GM10266 (cell line): ENCODE measurements around the gene COL4A6.
"Not testable (repeated sequence)": the region's sequence is repeated elsewhere in the genome, so short reads cannot be mapped to it uniquely, and the experiment has no call there.

Experiments used
- DNase-seq: peaks from one replicate; pipeline ENCODE4 v3.0.0; 2012; ENCODE audit errors: extremely low spot score
- TF ChIP-seq, protein P1 (sequence below): IDR thresholded peaks from 2 replicates; pipeline ENCODE4 v1.5.1; 2012; ENCODE audit warnings: mild to moderate bottlenecking, low read depth; ENCODE audit not compliant: control insufficient read depth, insufficient read depth; ENCODE audit errors: missing control alignments

COL4A6 gene

DNA sequence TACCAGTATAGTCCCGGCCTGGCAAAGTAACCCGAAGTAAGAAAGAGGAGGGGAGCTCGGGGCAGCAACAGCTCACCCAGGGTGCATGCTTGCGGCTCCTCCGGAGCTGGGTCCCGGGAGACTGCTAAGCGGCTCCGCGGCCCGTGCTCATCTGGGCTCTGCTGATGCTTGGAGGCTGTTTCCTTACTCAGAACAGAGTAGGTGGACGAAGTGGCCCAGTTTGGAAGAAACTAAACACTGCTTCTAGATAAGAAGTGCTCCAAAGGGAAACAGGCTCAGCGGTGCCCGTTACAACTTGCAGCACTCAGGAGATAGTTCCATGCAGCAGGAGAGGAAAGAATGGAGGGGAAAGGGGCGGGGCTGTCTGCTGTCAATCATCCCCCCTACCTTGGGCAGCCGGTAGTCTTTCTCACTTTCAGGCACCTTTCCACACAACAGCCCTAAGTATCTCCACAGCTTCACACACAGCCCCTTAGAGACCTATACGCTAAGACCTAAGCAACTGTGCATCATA, at the start of gene COL4A6:
Gene COL4A6, minus strand, starts transcription at position 313 of the 514 bp plus-strand sequence. Its CDS starts 226 bp downstream, at position 87.
- TF ChIP-seq, protein P1, sequence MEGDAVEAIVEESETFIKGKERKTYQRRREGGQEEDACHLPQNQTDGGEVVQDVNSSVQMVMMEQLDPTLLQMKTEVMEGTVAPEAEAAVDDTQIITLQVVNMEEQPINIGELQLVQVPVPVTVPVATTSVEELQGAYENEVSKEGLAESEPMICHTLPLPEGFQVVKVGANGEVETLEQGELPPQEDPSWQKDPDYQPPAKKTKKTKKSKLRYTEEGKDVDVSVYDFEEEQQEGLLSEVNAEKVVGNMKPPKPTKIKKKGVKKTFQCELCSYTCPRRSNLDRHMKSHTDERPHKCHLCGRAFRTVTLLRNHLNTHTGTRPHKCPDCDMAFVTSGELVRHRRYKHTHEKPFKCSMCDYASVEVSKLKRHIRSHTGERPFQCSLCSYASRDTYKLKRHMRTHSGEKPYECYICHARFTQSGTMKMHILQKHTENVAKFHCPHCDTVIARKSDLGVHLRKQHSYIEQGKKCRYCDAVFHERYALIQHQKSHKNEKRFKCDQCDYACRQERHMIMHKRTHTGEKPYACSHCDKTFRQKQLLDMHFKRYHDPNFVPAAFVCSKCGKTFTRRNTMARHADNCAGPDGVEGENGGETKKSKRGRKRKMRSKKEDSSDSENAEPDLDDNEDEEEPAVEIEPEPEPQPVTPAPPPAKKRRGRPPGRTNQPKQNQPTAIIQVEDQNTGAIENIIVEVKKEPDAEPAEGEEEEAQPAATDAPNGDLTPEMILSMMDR: no peak
- no peak for DNase-seq

DNA sequence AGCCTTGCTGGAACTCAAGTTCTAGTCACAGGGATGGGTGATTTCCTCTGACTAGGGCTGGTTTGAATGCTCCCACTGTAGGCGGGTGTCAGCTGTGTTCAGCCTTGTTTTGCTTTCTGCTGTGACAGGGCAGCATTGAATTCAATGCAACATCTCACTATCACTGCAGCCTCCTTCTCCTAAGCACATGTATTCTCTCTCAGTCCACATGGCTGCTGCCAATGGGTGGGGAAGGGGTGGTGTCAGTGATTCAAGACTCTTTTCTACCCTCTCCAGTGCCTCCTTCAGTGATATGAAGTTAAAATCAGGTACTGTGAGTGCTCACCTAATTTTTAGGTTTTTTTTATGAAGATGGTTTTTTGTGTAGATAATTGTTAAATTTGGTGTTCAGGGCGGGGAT, 47.7 kb upstream of the COL4A6 start:
- TF ChIP-seq, protein P1: no peak
- DNase-seq: no peak

DNA sequence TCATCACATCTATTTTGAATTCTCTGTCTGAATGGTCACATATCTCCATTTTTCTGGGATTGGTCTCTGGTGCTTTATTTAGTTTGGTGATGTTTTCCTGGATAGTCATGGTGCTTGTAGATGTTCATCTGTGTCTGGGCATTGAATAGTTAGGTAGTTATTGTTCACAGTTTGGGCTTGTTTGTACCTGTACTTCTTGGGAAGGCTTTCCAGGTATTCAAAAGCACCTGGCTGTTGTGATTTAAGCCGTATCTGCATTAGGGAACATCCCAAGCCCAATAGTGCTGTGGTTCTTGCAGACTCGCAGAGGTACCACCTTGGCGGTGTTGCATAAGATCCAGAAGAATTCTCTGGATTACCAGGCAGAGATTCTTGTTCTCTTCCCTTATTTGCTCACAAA, 46.0 kb upstream of the COL4A6 start:
- TF ChIP-seq, protein P1: no peak
- no peak for DNase-seq

DNA sequence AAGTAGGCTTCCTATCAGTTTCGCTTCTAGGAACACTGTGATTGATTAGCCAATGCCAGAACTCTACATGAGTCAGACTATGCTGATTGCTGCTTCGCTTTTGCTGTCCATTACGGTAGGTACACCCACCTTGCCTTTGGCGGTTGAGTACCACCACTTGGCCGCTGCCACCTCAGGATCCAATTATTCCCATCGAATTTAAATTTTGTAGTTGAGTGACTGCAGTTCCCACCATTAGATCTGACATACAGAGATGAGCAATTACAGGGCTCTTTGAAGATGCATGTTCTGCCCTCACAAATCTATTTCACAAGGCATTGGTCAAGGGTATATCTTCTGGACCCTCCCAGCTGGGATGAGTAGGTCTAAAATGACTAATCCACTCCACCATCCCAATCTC, 43.3 kb upstream of the COL4A6 start:
- DNase-seq: not testable (repeated sequence)

DNA sequence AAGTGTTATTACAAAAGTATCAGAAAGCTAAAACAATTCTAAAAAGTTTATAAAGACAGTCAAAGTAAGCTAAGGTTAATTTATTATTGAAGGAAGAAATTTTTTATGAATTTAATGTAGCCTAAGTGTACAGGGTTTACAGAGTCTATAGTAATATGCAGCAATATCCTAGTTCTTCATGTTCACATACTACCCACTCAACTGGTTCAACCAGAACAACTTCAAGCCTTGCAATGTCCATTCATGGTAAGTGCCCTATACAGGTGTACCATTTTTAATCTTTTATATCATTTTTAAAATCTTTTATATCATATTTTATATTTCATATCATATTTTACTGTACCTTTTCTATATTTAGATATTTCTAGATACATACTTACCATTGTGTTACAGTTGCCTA, 35.8 kb upstream of the COL4A6 start:
- no peak for DNase-seq
- TF ChIP-seq, protein P1: no peak

DNA sequence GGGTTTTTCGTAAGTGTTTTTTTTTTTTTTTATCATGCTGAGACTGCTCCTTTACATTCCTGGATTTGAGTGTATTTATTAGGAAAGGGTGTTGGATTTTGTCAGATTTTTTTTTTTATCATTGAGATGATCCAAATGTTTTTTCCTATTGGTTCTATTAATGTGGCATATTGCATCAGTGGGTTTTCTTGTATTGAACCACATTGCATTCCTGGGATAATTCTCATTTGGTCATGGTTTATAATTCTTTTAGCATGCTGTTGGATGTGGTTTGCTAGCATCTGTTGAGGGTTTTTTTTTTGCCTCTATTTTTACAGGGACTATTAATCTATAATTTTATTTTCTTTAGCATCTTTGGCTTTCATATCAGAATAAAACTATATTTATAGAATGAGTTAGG, 30.3 kb upstream of the COL4A6 start:
- DNase-seq: no peak
- TF ChIP-seq, protein P1: no peak

DNA sequence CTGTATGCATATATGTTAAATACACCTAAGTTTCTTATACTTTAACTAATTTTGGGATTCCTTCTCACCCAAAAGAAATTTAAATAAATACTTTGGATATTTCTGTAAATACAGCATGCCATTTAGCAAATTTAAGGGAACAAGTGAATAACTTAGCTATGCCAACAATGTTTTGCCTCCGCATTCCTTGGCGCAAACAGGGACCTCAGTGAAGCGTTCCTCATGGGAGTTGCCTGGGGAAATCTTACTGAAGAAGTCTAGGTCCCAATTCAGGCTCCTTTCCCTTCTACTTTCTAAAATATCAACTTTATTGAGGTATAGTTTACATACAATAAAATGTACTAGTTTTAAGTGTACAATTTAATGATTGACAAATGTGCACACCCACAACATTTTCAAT, 26.4 kb upstream of the COL4A6 start:
- TF ChIP-seq, protein P1: no peak
- DNase-seq: no peak

DNA sequence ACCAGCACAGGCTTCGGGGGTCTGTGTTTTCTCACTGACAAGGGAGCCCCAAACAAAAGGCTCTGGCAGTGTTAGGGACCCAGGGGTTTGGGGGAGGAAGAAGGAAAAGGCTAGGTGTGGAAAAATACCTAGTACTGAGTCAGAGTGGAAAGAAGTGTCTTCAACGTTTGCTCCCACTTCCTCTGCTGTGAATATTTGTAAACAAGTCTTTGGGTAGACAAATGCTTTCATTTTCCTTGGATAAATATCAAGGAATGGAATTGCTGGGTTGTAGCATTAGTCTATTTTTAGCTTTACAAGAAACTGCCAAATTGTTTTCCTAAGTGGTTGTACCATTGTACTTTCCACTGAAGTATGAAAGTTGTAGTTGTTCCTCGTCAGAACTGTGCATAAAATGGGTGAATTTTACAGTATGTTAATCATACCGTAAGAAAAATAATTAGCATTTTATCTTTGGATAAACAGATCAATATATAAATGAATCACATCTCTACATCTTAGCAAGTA, 18.8 kb upstream of the COL4A6 start:
- DNase-seq: no peak
- TF ChIP-seq, protein P1: no peak
